K562 (cell line): ENCODE results near the gene F12.

Experiments used
- CHD2 ChIP-seq: IDR thresholded peaks from 2 replicates; pipeline ENCODE4 v1.6.1; 2011; ENCODE audit warnings: low read depth, low read length
- EHMT2 ChIP-seq: fragments of 450-650 bp; IDR thresholded peaks from 2 replicates; pipeline ENCODE4 v1.6.1; 2018; ENCODE audit warnings: antibody characterized with exemption
- FOXP4 ChIP-seq: sonication (generic); formaldehyde crosslinking; IDR thresholded peaks from 2 replicates; pipeline ENCODE4 v1.8.0; 2022; ENCODE audit warnings: mild to moderate bottlenecking, missing genetic modification reagents, borderline replicate concordance
- HIVEP1 ChIP-seq: fragments of 250-450 bp; sonication (Bioruptor Pico); IDR thresholded peaks from 2 replicates; pipeline ENCODE4 v1.4.0; 2020; ENCODE audit warnings: mild to moderate bottlenecking
- POLR3A ChIP-seq: IDR thresholded peaks from 2 replicates; pipeline ENCODE4 v1.6.1; 2011; ENCODE audit warnings: borderline replicate concordance, mild to moderate bottlenecking, moderate library complexity; ENCODE audit not compliant: insufficient read length, insufficient read depth; ENCODE audit errors: extremely low read depth
- TCF7 ChIP-seq: sonication (generic); IDR thresholded peaks from 2 replicates; pipeline ENCODE4 v1.6.1; 2016; ENCODE audit warnings: antibody characterized with exemption, borderline replicate concordance

DNA sequence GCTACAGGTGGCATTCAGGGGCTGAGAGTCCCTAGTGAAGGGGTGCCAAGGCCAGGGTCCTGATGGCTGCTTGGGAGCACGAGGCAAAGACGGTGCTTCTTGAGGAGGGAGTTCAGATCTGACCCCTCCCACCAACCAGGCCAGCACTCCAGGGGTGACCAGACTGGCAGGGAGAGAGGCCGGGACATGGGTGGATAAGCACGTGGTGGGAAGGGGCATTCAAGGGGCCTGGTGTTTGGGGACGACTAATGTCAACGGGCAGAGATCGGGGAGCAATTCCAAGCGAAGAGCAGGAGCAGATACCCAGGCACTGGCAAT, 47.1 kb downstream of the F12 start:
- TF ChIP-seq TCF7 (no peak), CHD2 (no peak), EHMT2 (no peak), FOXP4 (no peak), POLR3A (no peak), HIVEP1 (no peak)
